IPS-18a (cell line): Measurements from ENCODE around the gene CGB1.
"Not testable (repeated sequence)": the region's sequence is repeated elsewhere in the genome, so short reads cannot be mapped to it uniquely, and the experiment has no call there.

Experiments used
- H3K27ac ChIP-seq: one replicate; pipeline ENCODE4 v1.5.1; 2013; ENCODE audit warnings: low read length
- H3K27me3 ChIP-seq: one replicate; pipeline ENCODE4 v1.6.1; 2013; ENCODE audit warnings: mild to moderate bottlenecking, low read length; ENCODE audit not compliant: control insufficient read depth, insufficient read depth
- H3K36me3 ChIP-seq: one replicate; pipeline ENCODE4 v1.6.1; 2013; ENCODE audit warnings: low read depth, low read length; ENCODE audit not compliant: control insufficient read depth
- H3K4me1 ChIP-seq: one replicate; pipeline ENCODE4 v1.6.1; 2013; ENCODE audit warnings: low read depth, low read length; ENCODE audit not compliant: control insufficient read depth
- H3K4me3 ChIP-seq: one replicate; pipeline ENCODE4 v1.5.1; 2013; ENCODE audit warnings: low read length
- H3K9ac ChIP-seq: one replicate; pipeline ENCODE4 v1.6.1; 2013; ENCODE audit warnings: mild to moderate bottlenecking, low read length, moderate library complexity
- H3K9me3 ChIP-seq: one replicate; pipeline ENCODE4 v1.6.1; 2013; ENCODE audit warnings: low read depth, low read length; ENCODE audit not compliant: control insufficient read depth

Gene CGB1

GRCh38 chr19:49036815-49037214 is at the start of gene CGB1:
TSS of gene CGB1 (minus strand) at chr19:49036895. CDS start at chr19:49036711, 184 bp downstream.
- not testable (repeated sequence) for H3K4me3 ChIP-seq

GRCh38 chr19:49086296-49086695 is 49.6 kb upstream of the CGB1 start:
- Histone ChIP-seq H3K27ac (no peak overlapping the region), H3K36me3 (peaks cover 28% of the 10 kb centered on the region), H3K9me3 (no peaks in the 10 kb centered on the region), H3K4me1 (no peaks in the 10 kb centered on the region), H3K27me3 (no peaks in the 10 kb centered on the region), H3K4me3 (peak overlapping the region; percentile 70), H3K9ac (peak overlapping the region; percentile 87)

More at GRCh38 chr19:49036815-49037214, at the start of gene CGB1:
- H3K36me3 ChIP-seq, H3K4me1 ChIP-seq, H3K9ac ChIP-seq, H3K27me3 ChIP-seq, H3K27ac ChIP-seq, H3K9me3 ChIP-seq: not testable (repeated sequence)

GRCh38 chr19:49085868-49086232 is 49.2 kb upstream of the CGB1 start:
- H3K27me3 ChIP-seq, result no peaks in the 10 kb centered on the region
- H3K4me1 ChIP-seq, result no peaks in the 10 kb centered on the region
- H3K27ac ChIP-seq, result peak overlapping the region; percentile 54
- H3K9ac ChIP-seq, result peak overlapping the region; percentile 87
- H3K9me3 ChIP-seq, result no peaks in the 10 kb centered on the region
- peaks cover 23% of the 10 kb centered on the region for H3K36me3 ChIP-seq
- H3K4me3 ChIP-seq, result peak overlapping the region; percentile 70

- Histone ChIP-seq H3K9ac (peak within 1 kb of the TSS; percentile 87), H3K27ac (peak within 1 kb of the TSS; percentile 54), H3K36me3 (peaks cover 17% of the 10 kb centered on the region), H3K9me3 (no peaks in the 10 kb centered on the region), H3K4me1 (no peaks in the 10 kb centered on the region), H3K27me3 (peaks cover 5% of the 10 kb centered on the region), H3K4me3 (peak within 1 kb of the TSS; percentile 70)
These were observed 48.5 kb upstream of the CGB1 start, which contains the start of gene SNRNP70 for GRCh38 chr19:49085020-49085867. TSS of gene SNRNP70 (plus strand) at chr19:49085451. CDS start at chr19:49086415, 964 bp downstream.

- Histone ChIP-seq H3K9me3 (no peaks in the 10 kb centered on the region), H3K9ac (peak overlapping the region; percentile 63), H3K4me3 (peak overlapping the region; percentile 70), H3K36me3 (peaks cover 12% of the 10 kb centered on the region), H3K27ac (no peak overlapping the region), H3K4me1 (no peaks in the 10 kb centered on the region), H3K27me3 (peaks cover 8% of the 10 kb centered on the region)
These were observed 47.7 kb upstream of the CGB1 start for GRCh38 chr19:49084206-49085019.

GRCh38 chr19:49081273-49081672 is 44.6 kb upstream of the CGB1 start:
- Histone ChIP-seq H3K36me3 (no peaks in the 10 kb centered on the region), H3K27ac (no peak overlapping the region), H3K9me3 (no peaks in the 10 kb centered on the region), H3K4me3 (no peak overlapping the region), H3K9ac (no peak overlapping the region), H3K27me3 (peaks cover 8% of the 10 kb centered on the region), H3K4me1 (no peaks in the 10 kb centered on the region)

GRCh38 chr19:49080392-49080791 is 43.7 kb upstream of the CGB1 start:
- Histone ChIP-seq H3K27ac (no peak overlapping the region), H3K4me3 (no peak overlapping the region), H3K9ac (no peak overlapping the region), H3K36me3 (no peaks in the 10 kb centered on the region), H3K4me1 (no peaks in the 10 kb centered on the region), H3K9me3 (no peaks in the 10 kb centered on the region), H3K27me3 (peaks cover 8% of the 10 kb centered on the region)

GRCh38 chr19:49074869-49075268 is 38.2 kb upstream of the CGB1 start:
- peaks cover 43% of the 10 kb centered on the region for H3K27me3 ChIP-seq
- not testable (repeated sequence) for H3K4me1 ChIP-seq, H3K27ac ChIP-seq, H3K4me3 ChIP-seq, H3K36me3 ChIP-seq, H3K9ac ChIP-seq, H3K9me3 ChIP-seq

GRCh38 chr19:49073514-49074378 is 37.1 kb upstream of the CGB1 start:
- Histone ChIP-seq H3K27ac (no peak overlapping the region), H3K4me1 (no peaks in the 10 kb centered on the region), H3K27me3 (peaks cover 54% of the 10 kb centered on the region), H3K4me3 (no peak overlapping the region), H3K36me3 (no peaks in the 10 kb centered on the region), H3K9ac (no peak overlapping the region), H3K9me3 (no peaks in the 10 kb centered on the region)

- H3K4me3 ChIP-seq, result no peak overlapping the region
- no peaks in the 10 kb centered on the region for H3K36me3 ChIP-seq
- peaks cover 66% of the 10 kb centered on the region for H3K27me3 ChIP-seq
- H3K27ac ChIP-seq, result no peak overlapping the region
- no peaks in the 10 kb centered on the region for H3K9me3 ChIP-seq
- H3K9ac ChIP-seq, result no peak overlapping the region
- H3K4me1 ChIP-seq, result no peaks in the 10 kb centered on the region
These were observed 35.3 kb upstream of the CGB1 start for GRCh38 chr19:49071860-49072547.
